ENCODE data around the gene GPC5.
"Not testable (repeated sequence)": the region's sequence is repeated elsewhere in the genome, so short reads cannot be mapped to it uniquely, and the experiment has no call there.

Gene GPC5

DNA sequence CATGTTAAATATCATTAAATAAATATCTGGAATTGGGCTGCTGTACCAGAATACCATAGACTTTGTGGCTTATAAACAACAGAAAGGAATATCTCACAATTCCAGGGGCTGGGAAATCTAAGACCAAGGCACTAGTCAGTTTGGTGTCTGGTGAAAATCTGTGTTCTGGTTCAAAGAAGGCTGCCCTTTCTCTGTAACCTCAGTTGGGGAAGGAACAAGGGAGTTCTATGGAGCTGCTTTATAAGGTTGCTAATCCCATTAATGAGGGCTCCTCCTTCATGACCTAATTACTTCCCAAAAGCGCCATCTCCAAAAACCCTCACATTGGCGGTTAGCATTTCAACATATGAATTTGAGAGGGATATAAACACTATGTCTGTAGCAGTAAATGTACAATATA is 480.9 kb downstream of the GPC5 start:
- DNase-seq (ENCODE audit: low read depth) = no peak

GRCh38 chr13:91882918-91883317 is 484.5 kb downstream of the GPC5 start:
- DNase-seq (ENCODE audit: low read depth) = no peak

DNA sequence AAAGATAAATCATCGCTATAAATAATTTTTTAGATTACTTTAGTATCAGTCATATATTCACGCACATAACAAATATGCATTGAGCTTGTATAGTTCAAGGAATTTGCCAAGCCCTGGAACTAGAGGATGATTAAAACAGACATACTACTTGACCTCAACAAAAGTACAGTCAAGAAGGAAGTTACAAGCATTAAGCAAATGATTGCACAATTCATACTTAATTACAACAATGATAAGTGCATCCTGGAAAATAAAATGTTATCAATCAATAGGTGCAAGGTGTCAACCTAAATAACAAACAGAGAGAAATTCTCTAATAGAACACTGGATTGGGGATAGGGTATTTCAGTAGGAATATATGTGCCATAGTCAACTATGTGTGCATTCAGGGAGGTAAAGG is 491.2 kb downstream of the GPC5 start:
- no peak for DNase-seq (ENCODE audit: low read depth)

- no peak for DNase-seq (ENCODE audit: low read depth)
These were observed 492.7 kb downstream of the GPC5 start for GRCh38 chr13:91891141-91891540.

DNA sequence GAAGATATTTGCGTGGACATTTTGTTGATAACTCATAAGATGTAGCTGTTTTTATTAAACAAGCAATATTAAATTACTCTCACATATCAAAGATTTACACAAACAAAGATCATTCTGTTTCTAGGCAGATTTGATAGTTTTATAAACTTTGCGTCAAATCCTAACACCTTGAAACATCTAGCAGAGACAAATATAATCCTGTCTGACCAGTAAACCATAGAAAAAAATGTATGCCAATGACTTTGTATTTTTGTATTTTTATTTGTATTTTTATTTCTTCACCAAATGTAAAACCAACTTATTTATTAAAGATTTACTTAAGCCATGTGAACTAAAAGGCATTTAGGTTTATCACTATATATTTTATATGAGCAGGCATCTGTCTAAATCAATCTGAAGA is 494.6 kb downstream of the GPC5 start:
- DNase-seq (ENCODE audit: low read depth) = no peak

DNA sequence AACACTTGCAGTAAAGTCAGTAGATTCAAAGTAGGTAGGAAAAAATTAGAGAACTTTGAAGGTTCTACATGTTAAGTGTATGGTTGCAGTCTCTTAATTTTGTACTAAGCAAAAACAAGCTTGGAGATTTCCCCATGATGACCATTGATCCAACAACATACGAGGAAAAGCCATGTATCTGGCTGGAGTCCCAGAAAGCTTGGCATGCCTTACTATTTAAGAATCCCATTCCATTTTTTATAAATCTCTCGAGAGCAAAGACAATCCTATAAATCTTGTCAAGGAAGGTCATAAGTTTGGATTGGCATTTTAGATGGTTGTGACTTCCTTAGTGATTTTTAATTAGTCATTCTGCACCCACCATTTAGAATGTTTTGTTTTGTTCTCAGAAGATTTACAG is 495.9 kb downstream of the GPC5 start:
- DNase-seq (ENCODE audit: low read depth) = no peak

DNA sequence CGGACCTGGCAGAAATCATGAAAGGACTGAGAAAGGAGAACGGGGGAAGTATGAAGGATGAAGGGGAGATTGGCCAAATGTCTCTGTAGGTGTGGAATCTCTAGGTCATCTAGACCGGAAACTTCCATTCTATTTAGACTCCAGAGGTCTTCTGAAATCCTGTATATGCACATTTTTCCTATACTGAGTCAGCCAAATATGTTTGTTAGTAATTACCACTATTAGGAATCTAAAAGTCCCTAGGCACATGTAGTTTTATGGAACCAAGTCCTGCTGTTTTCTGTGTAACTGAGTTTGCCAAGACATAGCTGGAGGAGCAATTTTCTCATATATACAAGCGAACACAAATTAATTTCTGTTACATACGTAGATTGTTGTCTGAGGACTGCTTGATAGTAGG is 498.1 kb downstream of the GPC5 start:
- no peak for DNase-seq (ENCODE audit: low read depth)

- not testable (repeated sequence) for DNase-seq (ENCODE audit: low read depth)
These were observed 500.6 kb downstream of the GPC5 start for GRCh38 chr13:91898986-91899385.

DNA sequence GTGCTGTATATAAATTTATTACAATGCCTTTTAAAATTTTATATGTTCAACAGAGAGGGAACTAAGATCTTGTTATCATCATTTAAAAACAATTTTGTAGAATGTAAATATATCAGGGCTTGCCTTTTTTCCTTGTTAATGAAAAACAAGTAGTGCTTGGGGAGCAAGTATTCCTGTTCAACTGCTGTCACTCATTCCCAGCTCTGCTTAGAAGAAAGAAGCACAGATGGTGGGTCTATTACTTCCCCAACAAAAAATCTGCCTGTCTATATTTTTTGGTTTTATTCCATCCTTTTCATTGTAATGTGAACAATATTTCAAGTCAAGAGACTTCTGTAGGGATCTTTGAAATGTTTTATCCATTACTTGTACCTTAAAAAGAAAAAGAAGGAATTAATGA is 503.9 kb downstream of the GPC5 start:
- DNase-seq (ENCODE audit: low read depth) = no peak

- no peak for DNase-seq (ENCODE audit: low read depth)
These were observed 505.6 kb downstream of the GPC5 start for GRCh38 chr13:91904005-91904404.

DNA sequence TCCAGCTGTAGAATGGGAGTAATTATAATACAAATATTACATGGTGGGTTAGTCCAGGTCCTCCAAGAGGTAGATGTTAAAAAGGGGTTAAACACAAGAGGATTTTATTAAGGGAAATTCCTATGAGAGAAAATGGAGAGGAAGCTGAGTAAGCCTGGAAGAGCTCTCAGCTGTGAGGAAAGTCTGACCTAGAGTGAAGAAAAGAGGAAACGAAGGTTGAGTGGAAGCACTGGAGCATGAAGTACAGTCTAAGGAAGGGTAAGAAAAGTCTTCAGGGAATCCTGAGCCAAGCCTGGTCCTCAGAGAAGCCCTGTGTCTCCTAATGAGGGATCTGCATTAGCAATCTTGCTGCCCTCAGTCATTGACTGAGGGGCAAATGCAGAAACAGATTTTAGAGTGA is 506.2 kb downstream of the GPC5 start:
- DNase-seq (ENCODE audit: low read depth) = no peak

DNA sequence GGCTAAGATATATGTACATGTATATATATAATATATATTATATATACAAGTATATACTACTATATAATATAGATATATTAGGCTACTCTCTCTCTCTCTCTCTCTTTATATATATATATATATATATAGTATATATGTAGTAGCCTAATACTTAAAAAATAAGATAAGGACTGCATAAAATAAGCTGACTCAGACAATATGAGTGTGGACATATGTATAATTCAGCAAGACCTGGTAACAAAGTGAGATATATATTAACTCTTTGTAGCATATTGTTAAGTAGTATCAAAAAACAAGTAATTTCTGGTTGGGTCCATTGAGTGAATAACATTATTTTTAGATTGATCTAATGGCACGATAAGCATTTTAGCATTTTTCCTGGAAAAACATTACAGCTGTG is 509.0 kb downstream of the GPC5 start:
- DNase-seq (ENCODE audit: low read depth) = no peak

- DNase-seq (ENCODE audit: low read depth) = no peak
These were observed 511.2 kb downstream of the GPC5 start for GRCh38 chr13:91909617-91910016.

DNA sequence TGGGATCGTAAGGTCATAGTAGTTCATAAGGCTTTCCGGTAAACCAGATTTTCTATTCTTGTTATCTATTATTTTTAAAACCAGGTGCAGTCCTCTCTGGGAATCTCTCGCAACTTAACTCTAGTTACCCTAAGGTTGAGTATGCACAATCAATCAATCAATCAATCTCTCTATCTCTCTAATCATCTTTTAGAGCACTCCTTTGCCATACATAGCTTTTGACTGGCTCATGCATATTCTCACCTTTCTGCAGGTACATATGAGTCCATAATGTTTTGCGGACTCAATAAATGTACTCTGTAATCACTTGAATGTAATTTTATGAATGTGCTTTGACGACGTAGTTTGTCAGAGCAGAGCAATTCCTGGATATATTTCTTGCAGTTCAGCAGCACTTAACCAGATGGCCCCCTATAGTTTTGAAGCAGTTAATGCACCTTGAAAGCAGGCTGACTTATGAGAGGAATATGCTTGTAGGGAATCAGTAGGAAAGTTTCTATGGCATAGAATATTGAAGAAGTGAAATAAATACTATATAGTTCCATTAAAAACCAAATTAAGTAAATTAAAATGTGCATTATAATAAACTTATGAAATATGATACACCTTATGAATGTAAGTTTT is 524.7 kb downstream of the GPC5 start:
- DNase-seq (ENCODE audit: low read depth) = no peak

- DNase-seq (ENCODE audit: low read depth) = no peak
These were observed 532.3 kb downstream of the GPC5 start for GRCh38 chr13:91930687-91931086.

- DNase-seq (ENCODE audit: low read depth) = no peak
These were observed 535.9 kb downstream of the GPC5 start for GRCh38 chr13:91934354-91934753.

GRCh38 chr13:91946498-91947070 is 548.2 kb downstream of the GPC5 start:
- DNase-seq (ENCODE audit: low read depth) = peak; percentile 4

- no peak for DNase-seq (ENCODE audit: low read depth)
These were observed 550.3 kb downstream of the GPC5 start for GRCh38 chr13:91948736-91949135.

DNA sequence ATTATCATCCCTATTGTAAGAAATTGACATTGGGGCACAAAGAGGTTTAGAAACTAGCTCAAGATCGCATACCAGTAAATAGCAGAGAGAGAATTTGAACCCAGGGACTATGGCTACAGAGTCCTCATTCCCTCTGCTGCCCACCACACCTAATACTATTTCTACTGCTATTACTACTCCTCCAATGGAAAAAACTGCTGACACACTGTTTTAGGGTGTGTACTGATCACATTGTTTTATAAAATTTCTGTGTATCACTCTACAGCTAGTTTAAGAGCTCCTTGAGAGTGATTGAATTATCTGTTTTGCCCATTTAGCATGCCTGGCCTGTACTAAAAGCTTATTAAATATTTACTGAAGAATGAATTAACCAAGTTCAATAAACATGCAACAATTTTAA is 552.4 kb downstream of the GPC5 start:
- DNase-seq (ENCODE audit: low read depth) = no peak

GRCh38 chr13:91955546-91956355 is 557.3 kb downstream of the GPC5 start:
- DNase-seq (ENCODE audit: low read depth) = no peak

DNA sequence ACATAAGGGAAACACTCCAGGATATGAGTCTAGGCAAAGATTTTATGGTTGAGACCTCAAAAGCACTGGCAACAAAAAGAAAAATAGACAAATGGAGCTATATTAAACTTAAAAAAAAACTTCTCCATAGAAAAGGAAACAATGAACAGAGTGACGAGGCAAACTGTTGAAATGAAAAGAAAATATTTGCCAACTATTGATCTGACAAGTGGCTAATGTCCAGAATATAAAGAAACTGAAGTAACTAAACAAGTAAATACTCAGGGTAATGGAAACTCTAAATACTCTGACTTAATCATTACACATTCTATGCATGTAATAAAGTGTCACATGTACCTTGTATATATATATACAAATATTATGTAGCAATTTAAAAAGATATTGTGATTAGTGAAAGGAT is 562.5 kb downstream of the GPC5 start:
- DNase-seq (ENCODE audit: low read depth) = no peak

GRCh38 chr13:91962946-91963345 is 564.5 kb downstream of the GPC5 start:
- no peak for DNase-seq (ENCODE audit: low read depth)

- no peak for DNase-seq (ENCODE audit: low read depth)
These were observed 567.1 kb downstream of the GPC5 start for GRCh38 chr13:91965511-91965910.

GRCh38 chr13:91978571-91978970 is 580.1 kb downstream of the GPC5 start:
- DNase-seq (ENCODE audit: low read depth) = no peak

All from fibroblast of the conjunctiva (primary cell).